Naive thymus-derived CD4-positive, alpha-beta T cell (primary cell): ENCODE results near the gene GATAD1. TPM values are rescaled to one million over a fixed set of nuclear protein-coding genes. Genes with fewer than 3 reads are reported as not detected.
A peak's percentile ranks its signal among the peaks of the same experiment; 100 is the strongest.

ENCODE experiments used
- ATAC-seq: fragments of 150-1000 bp; cut with Tn5 transposase; 2 replicates; pipeline ENCODE4 v1.10.0; 2021; ENCODE audit warnings: mild to moderate bottlenecking, moderate library complexity
- CTCF ChIA-PET: fragments of 350-600 bp; sonication (Branson Sonifier 250); formaldehyde crosslinking; loops from one replicate; lab custom pipeline; 2021; ENCODE audit warnings: antibody characterized with exemption; lab: Charles Lee
- POLR2A ChIA-PET: fragments of 350-600 bp; sonication (Branson Sonifier 250); formaldehyde crosslinking; loops from one replicate; lab custom pipeline; 2021; ENCODE audit warnings: antibody characterized with exemption, inconsistent platforms; lab: Charles Lee
- DNase-seq, 9 donors: peaks; one replicate each; pipeline versions ENCODE4 v3.0.0 to v3.0.0-alpha.2; 2020 to 2022; ENCODE audit warnings: mixed read lengths in 1 of 9
- H3K27ac ChIP-seq: one replicate; pipeline ENCODE4 v1.7.0; 2013; ENCODE audit warnings: mild to moderate bottlenecking, low read depth, low read length, moderate library complexity
- H3K27me3 ChIP-seq, 2 donors: one replicate each; pipeline ENCODE4 v1.7.0; 2013; ENCODE audit warnings: low read length in 2 of 2, mild to moderate bottlenecking in 2 of 2, moderate library complexity in 2 of 2; ENCODE audit not compliant: control insufficient read depth in 2 of 2, insufficient read depth in 2 of 2
- H3K36me3 ChIP-seq, 3 experiments: 1 replicate in 2 of 3; 2 replicates in 1 of 3; pipeline ENCODE4 v1.7.0; 2013; ENCODE audit warnings: low read length in 3 of 3, mild to moderate bottlenecking in 3 of 3, moderate library complexity in 1 of 3; ENCODE audit not compliant: insufficient read depth in 3 of 3, control insufficient read depth in 2 of 3
- H3K4me1 ChIP-seq, 2 donors: one replicate each; pipeline ENCODE4 v1.7.0; 2013; ENCODE audit warnings: low read length in 2 of 2, mild to moderate bottlenecking in 2 of 2, moderate library complexity in 1 of 2; ENCODE audit not compliant: control insufficient read depth in 2 of 2, insufficient read depth in 2 of 2
- H3K4me3 ChIP-seq: 2 replicates; pipeline ENCODE4 v1.7.0; 2013; ENCODE audit warnings: mild to moderate bottlenecking, low read length
- H3K9me3 ChIP-seq, 3 experiments: 1 replicate in 2 of 3; 2 replicates in 1 of 3; pipeline ENCODE4 v1.7.0; 2013; ENCODE audit warnings: low read length in 3 of 3; ENCODE audit not compliant: control insufficient read depth in 2 of 3
- H3K27ac Mint-ChIP-seq, 9 donors: one replicate each; pipeline ENCODE4 v1.8.0; 2020 to 2022; ENCODE audit warnings: mixed read lengths in 9 of 9, mild to moderate bottlenecking in 8 of 9, moderate library complexity in 5 of 9, inconsistent platforms in 2 of 9
- H3K27me3 Mint-ChIP-seq, 5 donors: one replicate each; pipeline ENCODE4 v1.8.0; 2021 to 2022; ENCODE audit warnings: mixed read lengths in 5 of 5, mild to moderate bottlenecking in 1 of 5
- H3K36me3 Mint-ChIP-seq, 5 donors: one replicate each; pipeline ENCODE4 v1.8.0; 2020 to 2022; ENCODE audit warnings: mixed read lengths in 5 of 5, mild to moderate bottlenecking in 3 of 5, inconsistent platforms in 1 of 5
- H3K4me1 Mint-ChIP-seq, 7 donors: one replicate each; pipeline ENCODE4 v1.8.0; 2020 to 2022; ENCODE audit warnings: mixed read lengths in 7 of 7, mild to moderate bottlenecking in 3 of 7, inconsistent platforms in 1 of 7
- H3K4me3 Mint-ChIP-seq, 10 donors: one replicate each; pipeline ENCODE4 v1.8.0; 2020 to 2022; ENCODE audit warnings: mild to moderate bottlenecking in 10 of 10, mixed read lengths in 10 of 10, moderate library complexity in 6 of 10, inconsistent platforms in 2 of 10
- H3K9me3 Mint-ChIP-seq, 11 donors: one replicate each; pipeline ENCODE4 v1.8.0; 2020 to 2022; ENCODE audit warnings: mixed read lengths in 11 of 11, mild to moderate bottlenecking in 4 of 11, inconsistent platforms in 1 of 11, moderate library complexity in 1 of 11
- intact Hi-C, 2 donors: fragments of 100-400 bp; cut with micrococcal nuclease; formaldehyde crosslinking; loops; one replicate each; pipeline ENCODE4 v1.15.1; 2023
- polyA plus RNA-seq, 2 donors: library from polyadenylated mRNA; unstranded; fragments of 300-500 nt; fragmentation: Illumina TruSeq; gene quantifications; one replicate each; pipeline ENCODE4 v1.2.3, GENCODE V29; 2021
- total RNA-seq, 6 experiments: library from RNA in 5 of 6; stranded (reverse) in 5 of 6; gene quantifications; 1 replicate in 5 of 6; 2 replicates in 1 of 6; pipeline ENCODE4 v1.2.3 and lab custom pipeline; 2021 to 2026

GATAD1 gene
- total and polyA plus RNA-seq, 7 experiments from 2014 or later, result 5.3 to 34.7 (median 22.3) TPM

GRCh38 chr7:92503767-92504166 is 56.5 kb downstream of the GATAD1 start:
- Mint-ChIP-seq H3K27ac (peak overlapping the region in 1 of 9 donors; percentile 51), H3K36me3 (peaks cover 11 to 53% (median 25%) of the 10 kb centered on the region in 5 donors), H3K27me3 (no peaks in the 10 kb centered on the region), H3K4me3 (no peak overlapping the region), H3K4me1 (peaks cover 0 to 10% (median 0%) of the 10 kb centered on the region in 7 donors), H3K9me3 (no peaks in the 10 kb centered on the region)
- CTCF ChIA-PET, result no interaction called here
- no peak overlapping the region for H3K27ac ChIP-seq
- H3K36me3 ChIP-seq, result peaks cover 0 to 40% (median 18%) of the 10 kb centered on the region in 3 experiments
- no peak for DNase-seq
- H3K9me3 ChIP-seq, result no peaks in the 10 kb centered on the region
- H3K4me3 ChIP-seq, result no peak overlapping the region
- POLR2A ChIA-PET, result no interaction called here
- no peak for ATAC-seq
- no peaks in the 10 kb centered on the region for H3K4me1 ChIP-seq
- no peaks in the 10 kb centered on the region for H3K27me3 ChIP-seq
- intact Hi-C loops, result no loop called here

GRCh38 chr7:92504563-92504962 is 57.3 kb downstream of the GATAD1 start:
- Histone ChIP-seq H3K27ac (no peak overlapping the region), H3K4me1 (no peaks in the 10 kb centered on the region), H3K27me3 (no peaks in the 10 kb centered on the region), H3K9me3 (no peaks in the 10 kb centered on the region), H3K36me3 (peaks cover 0 to 36% (median 18%) of the 10 kb centered on the region in 3 experiments), H3K4me3 (no peak overlapping the region)
- no peaks in the 10 kb centered on the region for H3K27me3 Mint-ChIP-seq
- no peak overlapping the region for H3K4me3 Mint-ChIP-seq
- H3K36me3 Mint-ChIP-seq, result peaks cover 11 to 51% (median 19%) of the 10 kb centered on the region in 5 donors
- peaks cover 0 to 9% (median 0%) of the 10 kb centered on the region in 7 donors for H3K4me1 Mint-ChIP-seq
- POLR2A ChIA-PET, result no interaction called here
- H3K9me3 Mint-ChIP-seq, result no peaks in the 10 kb centered on the region
- intact Hi-C loops, result no loop called here
- CTCF ChIA-PET, result no interaction called here
- H3K27ac Mint-ChIP-seq, result no peak overlapping the region
- ATAC-seq (no peak), DNase-seq (no peak)

DNA sequence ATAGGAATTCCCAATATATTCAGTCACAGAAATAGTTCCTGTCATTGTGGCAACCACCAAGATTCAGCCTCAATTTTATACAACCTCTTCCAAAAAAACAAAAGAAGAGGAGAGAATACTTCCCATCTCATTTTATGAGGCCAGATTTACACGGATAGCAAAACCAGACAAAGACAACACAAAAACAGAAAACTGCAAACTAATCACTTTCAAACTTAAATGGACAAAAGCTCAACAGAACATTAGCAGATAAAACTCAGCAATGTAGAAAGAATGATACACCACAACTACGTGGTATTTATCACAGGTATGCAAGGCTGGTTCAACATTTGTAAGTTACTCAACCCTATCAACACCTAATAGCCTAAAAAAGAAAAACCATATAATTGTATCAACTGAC is 59.1 kb downstream of the GATAD1 start:
- Histone ChIP-seq H3K27ac (no peak overlapping the region), H3K27me3 (no peaks in the 10 kb centered on the region), H3K4me3 (no peak overlapping the region), H3K4me1 (no peaks in the 10 kb centered on the region), H3K9me3 (no peaks in the 10 kb centered on the region), H3K36me3 (peaks cover 0 to 19% (median 17%) of the 10 kb centered on the region in 3 experiments)
- H3K27ac Mint-ChIP-seq, result no peak overlapping the region
- no peaks in the 10 kb centered on the region for H3K9me3 Mint-ChIP-seq
- DNase-seq, result no peak
- no peaks in the 10 kb centered on the region for H3K27me3 Mint-ChIP-seq
- ChIA-PET CTCF (no interaction called here), POLR2A (interaction anchor here (1.6 kb wide), 1 partner anchor 22 kb away, joined by 5 read pairs; the partner anchor contains the start of genes PEX1 and RBM48)
- peaks cover 6 to 41% (median 13%) of the 10 kb centered on the region in 5 donors for H3K36me3 Mint-ChIP-seq
- intact Hi-C loops, result no loop called here
- no peak overlapping the region for H3K4me3 Mint-ChIP-seq
- no peak for ATAC-seq
- H3K4me1 Mint-ChIP-seq, result peaks cover 0 to 9% (median 0%) of the 10 kb centered on the region in 7 donors

DNA sequence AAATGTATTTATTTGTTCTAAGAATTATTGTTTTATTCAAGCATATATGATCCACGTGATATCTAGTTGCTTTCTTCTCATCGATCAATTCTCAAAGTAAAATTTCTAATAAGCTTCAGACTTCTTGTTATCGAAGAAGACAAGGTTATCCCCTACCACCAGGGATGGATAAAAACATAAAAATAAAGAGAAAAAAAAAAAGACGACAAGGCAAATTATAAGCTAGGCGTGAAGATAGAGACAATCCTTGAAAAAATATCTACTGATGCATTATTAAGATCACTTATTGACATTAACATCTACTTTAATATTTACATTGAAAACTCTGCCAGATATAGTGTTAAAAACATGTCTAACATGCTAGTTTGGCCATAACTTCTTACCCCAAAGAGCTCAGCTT is 61.7 kb downstream of the GATAD1 start:
- Histone ChIP-seq H3K36me3 (peaks cover 0 to 15% (median 3%) of the 10 kb centered on the region in 3 experiments), H3K4me1 (no peaks in the 10 kb centered on the region), H3K4me3 (no peak overlapping the region), H3K9me3 (no peaks in the 10 kb centered on the region), H3K27ac (no peak overlapping the region), H3K27me3 (no peaks in the 10 kb centered on the region)
- Mint-ChIP-seq H3K27me3 (no peaks in the 10 kb centered on the region), H3K36me3 (peaks cover 6 to 42% (median 13%) of the 10 kb centered on the region in 5 donors), H3K4me1 (peaks cover 0 to 2% (median 0%) of the 10 kb centered on the region in 7 donors), H3K9me3 (no peaks in the 10 kb centered on the region), H3K27ac (no peak overlapping the region), H3K4me3 (no peak overlapping the region)
- ChIA-PET CTCF (no interaction called here), POLR2A (no interaction called here)
- ATAC-seq, result no peak
- intact Hi-C loops, result no loop called here
- no peak for DNase-seq

Other genes with a start within 250 kb of the GATAD1 start
- gene KRIT1, start 201.6 kb upstream of the GATAD1 start, total RNA-seq, result 10 to 100 TPM; 45.7 to 78.7 (median 48.6) TPM
- 10 to 100 TPM; 18.5 to 24.0 TPM for gene KRIT1, start 201.6 kb upstream of the GATAD1 start, polyA plus RNA-seq
- gene ANKIB1, start 201.5 kb upstream of the GATAD1 start, total RNA-seq, result 10 to 100 TPM; 54.8 to 98.6 (median 68.2) TPM
- 10 to 100 TPM in 1 of 2 donors, 1 to 10 TPM in 1; 5.8 to 14.7 TPM for gene ANKIB1, start 201.5 kb upstream of the GATAD1 start, polyA plus RNA-seq
- gene ERVW-1, start 30.5 kb downstream of the GATAD1 start, total RNA-seq, result under 1 TPM in 1 of 5 experiments, not detected in 4; 0.24 TPM
- gene ERVW-1, start 30.5 kb downstream of the GATAD1 start, polyA plus RNA-seq, result not detected
- gene PEX1, start 81.0 kb downstream of the GATAD1 start, total RNA-seq, result 10 to 100 TPM; 18.6 to 43.3 (median 25.6) TPM
- gene PEX1, start 81.0 kb downstream of the GATAD1 start, polyA plus RNA-seq, result 1 to 10 TPM; 9.7 to 9.8 TPM
- gene RBM48, start 81.3 kb downstream of the GATAD1 start, total RNA-seq, result 10 to 100 TPM; 16.9 to 42.7 (median 37.8) TPM
- 10 to 100 TPM; 35.6 to 39.3 TPM for gene RBM48, start 81.3 kb downstream of the GATAD1 start, polyA plus RNA-seq
- gene FAM133B, start 142.9 kb downstream of the GATAD1 start, total RNA-seq, result 10 to 100 TPM; 37.5 to 77.0 (median 51.7) TPM
- 10 to 100 TPM; 14.2 to 22.5 TPM for gene FAM133B, start 142.9 kb downstream of the GATAD1 start, polyA plus RNA-seq